ENCODE data around the gene SLC6A6.

GRCh38 chr3:14538451-14539088 lies 136.2 kb downstream of the SLC6A6 start:
- no peak for TF ChIP-seq CTCF (IDR thresholded peaks at IDR 0.05)
- no peak for TF ChIP-seq POLR2A (IDR thresholded peaks at IDR 0.05)

Data from lower leg skin (tissue), 3 donors.